ENCODE measurements around the gene ALAS2. TPM values are rescaled to one million over a fixed set of nuclear protein-coding genes. Genes with fewer than 3 reads are reported as not detected.
"Not testable (repeated sequence)": the region's sequence is repeated elsewhere in the genome, so short reads cannot be mapped to it uniquely, and the experiment has no call there.

ALAS2 gene, protein sequence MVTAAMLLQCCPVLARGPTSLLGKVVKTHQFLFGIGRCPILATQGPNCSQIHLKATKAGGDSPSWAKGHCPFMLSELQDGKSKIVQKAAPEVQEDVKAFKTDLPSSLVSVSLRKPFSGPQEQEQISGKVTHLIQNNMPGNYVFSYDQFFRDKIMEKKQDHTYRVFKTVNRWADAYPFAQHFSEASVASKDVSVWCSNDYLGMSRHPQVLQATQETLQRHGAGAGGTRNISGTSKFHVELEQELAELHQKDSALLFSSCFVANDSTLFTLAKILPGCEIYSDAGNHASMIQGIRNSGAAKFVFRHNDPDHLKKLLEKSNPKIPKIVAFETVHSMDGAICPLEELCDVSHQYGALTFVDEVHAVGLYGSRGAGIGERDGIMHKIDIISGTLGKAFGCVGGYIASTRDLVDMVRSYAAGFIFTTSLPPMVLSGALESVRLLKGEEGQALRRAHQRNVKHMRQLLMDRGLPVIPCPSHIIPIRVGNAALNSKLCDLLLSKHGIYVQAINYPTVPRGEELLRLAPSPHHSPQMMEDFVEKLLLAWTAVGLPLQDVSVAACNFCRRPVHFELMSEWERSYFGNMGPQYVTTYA
- 1.1 TPM for total RNA-seq
- long read RNA-seq, partial matches to known transcripts, result 0 of 3 reads
- long read RNA-seq, other reads (novel, unspliced or antisense), result 0 of 3 reads

DNA sequence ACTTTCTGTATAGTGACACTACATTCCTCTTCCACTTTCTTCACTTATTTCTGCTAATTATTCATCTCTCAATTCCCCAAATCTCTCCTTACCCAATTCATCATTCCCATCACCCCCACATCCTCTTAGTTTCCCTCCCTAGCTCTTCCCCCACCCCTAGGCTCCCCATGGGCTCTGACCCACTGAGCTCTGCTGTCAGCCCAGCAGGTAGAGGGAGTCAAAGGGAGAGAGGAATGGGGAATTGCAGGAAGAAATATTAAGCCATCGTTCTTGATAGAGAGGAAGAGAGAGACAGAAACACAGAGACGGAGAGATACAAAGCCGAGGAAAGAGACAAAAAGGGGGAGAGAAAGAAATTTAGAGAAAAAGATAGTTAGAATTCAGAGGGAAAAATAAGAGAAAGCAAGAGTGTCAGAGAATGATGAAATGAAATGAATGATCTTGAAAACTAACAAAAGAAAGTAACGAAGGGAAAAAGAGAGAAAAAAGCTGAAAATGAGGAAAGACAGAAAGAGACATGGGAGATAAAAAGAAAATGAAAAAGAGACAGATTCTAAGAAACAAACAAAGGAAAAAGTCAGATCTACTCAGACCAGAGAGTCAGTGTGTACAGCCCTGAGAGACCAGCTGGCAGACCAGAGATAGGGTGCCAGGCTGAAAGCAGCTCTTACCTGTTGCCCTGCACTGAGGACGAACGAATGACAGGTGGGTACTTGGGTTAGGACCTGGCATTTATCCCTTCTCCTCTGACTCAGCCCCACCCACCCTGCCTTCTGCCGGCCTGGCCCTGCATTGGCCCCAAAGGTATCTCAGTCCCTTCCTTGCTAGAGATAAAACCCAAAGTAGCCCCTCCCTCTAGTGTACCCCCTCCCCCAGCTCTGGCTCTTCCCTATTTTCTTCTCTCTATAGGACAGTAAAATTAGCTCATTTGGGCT, at the start of gene ALAS2:
TSS of gene ALAS2 (minus strand) at position 707 of the 935 bp plus-strand sequence. CDS start 4,977 bp downstream, outside the sequence.
- no peak for DNase-seq (ENCODE audit: low spot score)

DNA sequence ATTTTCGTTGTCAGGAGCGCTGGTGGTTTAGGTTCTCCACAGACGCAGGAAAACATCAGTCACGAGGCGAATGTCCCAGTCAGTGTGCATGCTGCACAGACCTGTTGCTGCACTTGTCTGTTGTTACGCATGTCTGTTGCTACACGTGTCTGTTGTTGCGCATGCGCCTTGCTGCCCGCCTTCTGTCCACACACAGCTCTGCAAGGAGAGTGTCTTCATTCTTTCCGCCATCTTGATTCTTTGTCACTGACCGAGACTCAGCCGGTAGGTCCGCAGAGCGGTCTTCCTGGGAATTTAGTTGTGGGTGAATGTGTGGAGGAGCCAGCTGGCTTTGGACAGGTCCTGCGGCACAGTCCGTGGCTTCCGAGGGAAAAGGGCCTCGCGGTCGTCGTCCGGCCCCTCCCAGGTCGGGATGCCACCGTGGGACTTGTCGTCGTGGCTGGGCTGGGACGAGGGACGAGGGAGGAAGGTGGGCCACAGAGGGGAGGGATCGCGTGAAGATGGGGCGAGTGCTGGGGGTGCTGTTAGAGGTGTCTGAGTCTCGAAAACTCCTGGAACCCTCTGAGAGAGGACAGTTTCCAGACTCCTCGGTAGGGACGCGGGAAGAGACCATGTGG, 44.2 kb upstream of the ALAS2 start, which contains the start of gene PAGE2B:
TSS of gene PAGE2B (plus strand) at position 180 of the 617 bp plus-strand sequence. CDS start 1,012 bp downstream, outside the sequence.
- no peak for DNase-seq (ENCODE audit: low spot score)

DNA sequence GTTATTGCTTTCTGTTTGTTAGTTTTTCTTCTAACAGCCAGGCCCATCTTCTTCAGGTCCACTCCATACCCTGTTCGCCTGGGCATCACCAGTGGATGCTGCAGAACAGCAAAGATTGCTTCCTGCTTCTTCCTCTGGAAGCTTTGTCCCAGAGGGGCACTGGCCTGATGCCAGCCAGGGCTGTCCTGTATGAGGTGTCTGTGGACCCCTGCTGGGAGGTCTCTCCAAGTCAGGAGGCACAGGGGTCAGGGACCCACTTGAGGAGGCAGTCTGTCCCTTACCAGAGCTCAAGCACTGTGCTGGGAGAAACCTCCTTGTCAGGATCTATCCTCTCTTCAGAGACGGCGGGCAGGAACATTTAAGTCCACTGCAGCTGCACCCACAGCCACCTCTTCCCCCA, 41.5 kb upstream of the ALAS2 start:
- DNase-seq (ENCODE audit: low spot score), result no peak

DNA sequence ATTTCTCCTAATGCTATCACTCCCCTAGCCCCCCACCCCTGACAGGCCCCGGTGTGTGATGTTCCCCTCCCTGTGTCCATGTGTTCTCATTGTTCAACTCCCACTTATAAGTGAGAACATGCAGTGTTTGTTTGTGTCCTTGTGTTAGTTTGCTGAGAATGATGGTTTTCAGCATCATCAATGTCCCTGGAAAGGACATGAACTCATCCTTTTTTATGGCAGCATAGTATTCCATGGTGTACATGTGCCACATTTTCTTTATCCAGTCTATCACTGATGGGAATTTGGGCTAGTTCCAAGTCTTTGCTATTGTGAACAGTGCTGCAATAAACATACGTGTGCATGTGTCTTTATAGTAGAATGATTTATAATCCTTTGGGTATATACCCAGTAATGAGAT, 36.4 kb upstream of the ALAS2 start:
- DNase-seq (ENCODE audit: low spot score), result not testable (repeated sequence)

DNA sequence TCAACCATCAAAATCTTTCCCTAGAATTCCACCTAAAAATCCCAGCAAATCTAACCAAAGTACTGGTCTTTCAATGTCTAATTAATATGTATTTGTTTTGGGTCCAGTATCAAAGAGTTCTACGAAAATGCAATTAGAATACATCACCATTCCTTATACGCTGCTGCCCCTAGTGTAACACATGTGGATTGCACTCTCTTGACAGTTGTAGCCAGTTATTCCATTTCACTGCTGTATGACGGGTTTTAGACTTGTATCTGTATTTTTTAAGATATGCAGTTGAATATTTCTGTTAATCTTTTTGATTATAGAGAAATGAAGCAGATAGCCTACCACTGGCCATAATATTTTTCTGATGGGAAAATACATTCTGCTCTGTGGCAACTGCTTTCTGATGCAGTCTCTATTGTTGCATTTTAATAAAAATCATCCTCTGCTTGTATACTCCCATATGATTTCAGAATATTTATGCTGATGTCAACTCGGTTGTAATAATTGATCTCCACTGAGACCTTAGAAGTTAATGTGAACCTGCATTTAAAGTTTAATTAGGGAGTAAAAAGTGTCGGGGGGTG, 27.0 kb upstream of the ALAS2 start:
- DNase-seq (ENCODE audit: low spot score), result no peak

DNA sequence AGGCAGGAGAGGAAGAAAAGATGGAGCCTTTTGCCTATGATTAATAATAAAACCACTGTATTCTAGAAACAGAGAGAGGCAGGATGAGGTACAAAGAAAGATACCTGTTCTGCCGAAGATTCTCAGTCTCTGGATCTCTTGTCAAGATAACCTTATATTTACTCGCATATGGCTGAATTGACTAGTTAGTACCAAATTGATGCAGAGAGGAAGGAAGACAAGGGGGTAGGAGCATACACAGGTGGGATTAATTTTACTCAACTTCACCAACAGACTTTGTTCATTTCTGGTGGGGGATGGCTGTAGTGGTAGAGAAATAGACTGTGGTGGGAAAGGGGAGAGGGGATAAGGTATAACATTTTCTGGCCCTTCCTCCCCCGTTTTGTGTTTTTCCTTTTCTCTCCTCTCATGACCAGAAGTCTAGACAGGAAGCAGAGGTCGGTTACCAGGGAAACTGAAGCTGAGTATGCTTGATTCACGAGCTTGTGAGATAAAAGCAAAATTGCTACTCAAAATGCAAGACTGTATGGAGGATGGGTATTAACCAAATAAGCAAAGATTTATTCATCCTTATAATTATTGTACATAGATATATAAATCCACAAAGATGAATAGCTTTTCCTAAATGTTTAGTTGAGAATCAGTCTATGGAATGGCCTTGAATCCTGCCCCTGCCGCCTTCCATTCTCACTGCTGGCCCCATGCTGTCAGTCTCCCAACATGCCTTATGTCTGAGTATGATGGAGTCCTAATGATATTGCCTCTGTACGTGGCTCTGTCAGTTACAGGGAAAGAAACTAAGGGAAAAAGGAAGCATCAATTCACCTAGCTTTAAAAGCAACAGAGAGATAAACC, 26.3 kb upstream of the ALAS2 start:
- no peak for DNase-seq (ENCODE audit: low spot score)

DNA sequence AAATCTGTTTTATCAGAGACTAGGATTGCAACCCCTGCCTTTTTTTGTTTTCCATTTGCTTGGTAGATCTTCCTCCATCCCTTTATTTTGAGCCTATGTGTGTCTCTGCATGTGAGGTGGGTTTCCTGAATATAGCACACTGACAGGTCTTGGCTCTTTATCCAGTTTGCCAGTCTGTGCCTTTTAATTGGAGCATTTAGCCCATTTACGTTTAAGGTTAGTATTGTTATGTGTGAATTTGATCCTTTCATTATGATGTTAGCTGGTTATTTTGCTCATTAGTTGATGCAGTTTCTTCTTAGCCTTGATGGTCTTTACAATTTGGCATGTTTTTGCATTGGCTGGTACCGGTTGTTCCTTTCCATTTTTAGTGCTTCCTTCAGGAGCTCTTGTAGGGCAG, 19.8 kb upstream of the ALAS2 start:
- DNase-seq (ENCODE audit: low spot score), result not testable (repeated sequence)

DNA sequence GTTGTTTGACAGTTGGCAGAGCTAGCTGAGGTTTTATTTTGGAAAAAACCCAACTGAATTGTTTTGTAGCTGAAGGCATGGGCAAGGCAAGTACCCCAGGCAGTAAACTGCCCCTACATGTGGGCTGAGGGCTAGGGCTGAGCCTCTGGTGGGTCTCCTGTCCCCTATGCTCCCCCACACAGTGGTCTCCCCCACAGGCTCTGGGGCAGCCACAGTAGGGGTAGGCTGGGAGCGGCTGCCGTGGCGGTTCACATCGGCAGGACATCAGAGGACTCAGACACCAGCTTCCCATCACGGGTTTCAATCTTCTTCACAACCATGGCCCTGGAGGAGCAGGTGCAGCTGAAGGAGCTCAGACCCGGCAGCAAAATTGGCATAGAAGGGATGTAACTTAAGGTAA, 10.7 kb upstream of the ALAS2 start:
- no peak for DNase-seq (ENCODE audit: low spot score)

DNA sequence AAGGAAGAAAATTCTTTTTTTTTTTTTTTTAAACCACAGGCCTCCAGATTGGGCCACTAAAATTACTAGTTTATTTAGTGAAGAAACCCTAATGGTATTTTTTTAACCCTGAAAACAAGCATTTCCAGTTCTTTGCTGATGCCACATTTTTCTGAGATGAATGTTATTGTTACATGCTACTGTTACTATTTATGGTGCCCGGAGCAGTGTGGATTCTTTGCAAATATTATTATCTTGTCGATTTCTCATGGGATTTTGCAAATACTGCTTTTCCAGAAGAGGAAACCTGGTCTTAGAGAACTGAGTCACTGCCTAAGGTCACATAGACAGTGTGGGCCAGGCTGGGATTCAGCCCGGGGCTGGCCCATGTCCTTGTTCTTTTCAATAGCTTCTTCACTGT, 8.7 kb upstream of the ALAS2 start:
- DNase-seq (ENCODE audit: low spot score), result no peak

DNA sequence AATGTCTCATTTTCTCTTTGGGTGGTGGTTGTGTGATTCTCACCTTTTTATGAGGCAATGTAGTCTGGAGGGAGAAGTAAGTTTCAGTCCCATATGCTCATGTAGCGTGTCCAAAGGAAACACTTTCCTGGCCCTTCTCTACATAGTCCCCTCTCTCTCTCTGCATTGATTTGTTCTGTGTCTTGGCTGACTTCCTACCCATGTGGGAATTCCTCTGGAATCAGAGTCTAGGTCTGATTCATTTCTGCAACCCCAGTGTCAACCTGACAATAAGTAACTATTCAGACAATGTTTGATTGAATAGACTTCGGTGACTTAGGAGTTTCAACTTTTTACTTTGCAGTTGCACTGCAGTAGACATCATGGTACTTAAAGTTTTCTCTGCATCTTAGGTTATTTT, 2.7 kb upstream of the ALAS2 start:
- no peak for DNase-seq (ENCODE audit: low spot score)

DNA sequence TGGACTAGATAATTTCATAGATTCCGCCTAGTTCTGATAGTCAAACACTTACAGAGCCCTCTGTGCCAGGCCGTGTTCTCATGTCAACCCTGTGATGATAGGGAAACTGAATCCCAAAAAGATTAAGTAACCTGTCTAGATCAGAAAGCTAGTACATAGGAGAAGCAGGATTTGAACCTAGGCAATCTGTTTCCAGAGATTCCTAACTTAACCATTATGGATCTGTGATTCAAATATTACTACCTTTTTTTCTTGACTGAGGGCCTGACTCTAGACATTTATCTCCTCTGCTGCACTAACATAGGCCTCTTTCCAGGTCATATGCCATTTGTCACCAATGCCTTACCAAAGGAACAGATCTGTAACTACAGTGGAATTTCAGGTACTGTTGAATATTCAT, 1.5 kb downstream of the ALAS2 start:
- no peak for DNase-seq (ENCODE audit: low spot score)

DNA sequence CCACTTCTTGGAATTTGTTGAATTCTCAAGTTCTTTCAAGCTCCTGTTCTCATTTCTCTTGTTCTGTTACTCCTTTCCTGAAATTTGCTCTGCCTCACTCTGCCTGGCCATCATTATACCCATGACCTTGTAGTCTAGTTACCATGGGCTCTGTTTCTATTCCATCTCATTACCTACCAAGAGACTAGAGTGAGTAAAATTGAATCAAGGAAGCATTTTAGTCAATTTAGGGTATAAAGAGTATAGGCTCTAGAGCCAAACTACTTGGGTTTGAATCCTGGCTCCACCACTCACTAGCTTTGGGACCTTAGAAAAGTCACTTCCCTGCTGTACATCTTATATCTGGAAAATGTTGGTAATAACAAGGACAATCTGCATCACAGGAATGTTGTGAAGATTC, 2.2 kb downstream of the ALAS2 start:
- no peak for DNase-seq (ENCODE audit: low spot score)

DNA sequence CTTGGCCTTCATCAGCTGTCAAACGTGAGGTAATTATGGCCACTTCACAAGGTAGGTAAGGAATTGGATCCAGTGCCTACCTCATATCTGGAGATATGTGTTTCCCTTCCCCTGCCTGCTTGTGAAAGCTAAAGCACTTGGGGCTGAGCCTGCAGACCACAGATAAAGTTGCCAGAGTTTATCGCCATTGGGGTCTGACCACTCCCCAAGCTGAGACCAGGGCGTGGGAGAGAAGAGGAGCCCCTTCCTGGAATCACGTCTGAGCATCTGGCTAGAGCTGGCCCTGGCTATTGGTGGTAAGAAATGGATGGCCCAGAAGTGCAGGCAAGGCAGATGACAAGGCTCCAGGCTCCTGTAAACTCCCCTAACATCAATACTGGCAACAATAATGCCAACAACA, 2.7 kb downstream of the ALAS2 start:
- DNase-seq (ENCODE audit: low spot score), result no peak

DNA sequence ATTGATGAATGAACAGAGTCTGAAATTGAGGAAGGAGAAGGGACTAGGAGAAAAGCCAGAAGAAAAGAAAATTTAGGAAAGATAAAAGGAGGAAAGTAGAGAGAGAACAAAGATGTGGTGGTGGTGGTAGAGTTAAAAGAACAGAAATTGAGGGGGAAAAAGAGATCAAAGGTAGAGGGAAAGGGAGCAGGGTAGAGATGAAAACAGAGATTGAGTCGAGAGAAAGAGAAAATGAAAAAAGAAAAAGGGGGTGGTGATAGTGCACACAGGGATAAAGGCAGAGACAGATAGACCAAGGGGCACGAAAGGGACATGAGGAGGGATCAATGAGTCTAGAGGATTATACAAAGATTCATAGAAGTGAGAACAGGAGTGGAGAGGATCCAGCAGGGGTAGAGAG, 3.9 kb downstream of the ALAS2 start:
- DNase-seq (ENCODE audit: low spot score), result no peak

DNA sequence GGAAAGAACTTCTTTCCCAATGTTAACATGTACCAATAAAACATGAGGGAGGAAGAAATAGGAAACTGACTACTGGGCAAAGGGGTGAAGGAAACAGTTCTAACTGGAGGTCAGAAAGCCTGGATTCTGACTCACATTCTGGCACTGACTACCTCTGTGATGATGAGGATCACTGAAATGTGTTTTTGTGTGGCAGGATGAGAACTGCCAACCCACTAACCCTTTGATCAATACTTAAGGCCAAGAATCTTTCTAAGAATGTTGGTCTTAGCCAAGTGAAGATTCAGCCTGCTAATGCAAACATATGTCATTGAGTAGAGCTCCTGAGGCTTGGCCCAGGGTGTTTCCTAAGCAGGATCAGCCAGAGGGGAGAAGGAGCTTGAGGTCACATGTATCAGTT, 4.6 kb downstream of the ALAS2 start:
- no peak for DNase-seq (ENCODE audit: low spot score)

DNA sequence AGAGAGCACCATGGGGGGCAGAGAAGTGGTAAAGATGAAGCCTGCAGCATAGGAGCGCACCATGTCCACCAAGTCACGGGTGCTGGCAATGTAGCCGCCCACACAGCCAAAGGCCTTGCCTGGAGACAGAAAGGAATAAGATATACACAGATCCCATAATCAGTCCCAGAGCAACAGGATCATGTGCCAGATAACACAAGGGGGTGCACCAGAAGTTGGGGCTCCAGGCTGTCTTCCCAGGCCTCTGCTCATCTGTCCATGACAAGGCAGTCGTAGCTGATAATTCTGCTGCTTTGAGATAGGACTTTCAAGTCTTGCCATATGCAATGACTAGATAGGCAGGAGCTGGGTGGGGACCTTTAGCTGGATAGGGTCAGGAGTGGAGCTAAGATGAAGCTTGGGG, 15.9 kb downstream of the ALAS2 start:
- no peak for DNase-seq (ENCODE audit: low spot score)

DNA sequence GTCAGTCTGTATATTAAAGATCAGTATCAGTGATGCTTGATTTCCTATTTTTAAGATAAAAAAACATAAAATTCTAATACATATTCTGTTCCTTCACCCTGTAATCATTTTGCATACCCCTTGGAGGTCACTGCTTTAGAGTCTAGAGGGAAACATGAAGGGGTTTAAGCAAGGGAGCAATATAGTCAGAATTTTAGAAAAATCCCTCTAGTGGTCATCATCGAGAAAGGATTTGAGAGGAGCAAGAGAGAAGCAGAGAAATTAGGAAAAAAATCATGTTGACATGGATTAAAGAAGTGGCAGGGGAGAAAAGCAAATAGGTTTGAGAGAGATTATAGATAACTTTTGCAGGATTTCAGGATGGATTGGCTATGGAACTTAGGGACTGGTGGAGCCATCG, 19.5 kb downstream of the ALAS2 start:
- no peak for DNase-seq (ENCODE audit: low spot score)

DNA sequence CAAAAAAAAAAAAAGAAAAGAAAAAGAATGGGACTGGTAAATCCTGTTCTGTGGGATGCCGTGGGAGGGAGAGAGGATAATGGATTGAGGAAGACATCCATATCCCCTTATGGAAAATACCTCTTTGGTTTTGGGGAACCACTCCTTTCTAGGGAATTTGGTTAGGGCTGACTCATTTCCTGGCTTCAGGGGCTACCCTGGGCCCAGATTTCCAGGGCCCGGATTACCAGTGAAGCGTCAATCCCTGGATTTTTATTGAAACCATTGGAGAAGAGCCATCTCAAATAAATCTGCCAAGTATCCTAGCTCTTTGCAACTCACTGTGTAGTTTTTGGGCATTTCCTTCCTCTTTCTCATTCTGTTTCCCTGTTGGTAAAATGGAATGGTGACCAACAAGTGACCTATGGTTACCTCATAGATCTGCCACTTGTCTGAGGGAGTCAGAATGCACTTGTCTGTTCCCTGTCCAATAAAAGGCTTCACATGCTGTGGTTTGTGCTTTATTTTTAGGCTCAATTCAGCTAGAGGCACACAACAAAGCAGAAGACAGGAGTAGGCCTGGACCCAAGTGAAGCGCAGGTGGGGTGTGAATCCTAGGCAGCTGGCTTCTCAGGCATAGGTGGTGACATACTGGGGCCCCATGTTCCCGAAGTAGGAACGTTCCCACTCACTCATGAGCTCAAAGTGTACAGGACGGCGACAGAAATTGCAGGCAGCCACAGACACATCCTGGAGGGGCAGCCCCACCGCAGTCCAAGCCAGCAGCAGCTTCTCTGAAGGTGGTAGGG, 22.0 kb downstream of the ALAS2 start:
- no peak for DNase-seq (ENCODE audit: low spot score)

DNA sequence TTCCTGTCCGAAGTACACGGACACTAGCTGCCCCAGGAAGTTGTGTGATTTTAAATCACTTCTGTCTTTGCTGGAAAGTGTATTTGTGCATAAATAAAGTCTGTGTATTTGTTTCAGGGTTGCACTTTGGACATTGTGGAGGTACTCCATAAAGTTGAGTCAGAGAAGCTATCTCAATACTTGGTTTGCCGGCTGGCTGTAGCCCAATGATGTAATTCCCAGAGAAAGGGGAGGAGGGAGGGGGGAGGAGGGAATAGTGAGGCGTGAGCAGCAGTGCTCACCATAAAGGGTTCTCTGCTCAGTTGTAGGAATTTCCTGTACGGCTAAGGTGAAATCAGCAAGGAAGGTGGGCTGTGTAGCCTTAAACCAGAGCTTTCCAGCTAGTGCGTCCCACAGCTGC, 23.1 kb downstream of the ALAS2 start:
- DNase-seq (ENCODE audit: low spot score), result no peak
